A549 treated with CORT108297 at 1 μM for 4 hours (cell line): ENCODE results near the gene RFPL4A. TPM values are rescaled to one million over a fixed set of nuclear protein-coding genes. Genes with fewer than 3 reads are reported as not detected.

Experiments
- total RNA-seq: library from RNA; stranded (reverse); fragments of 200-300 nt; extraction: Qiagen RNA extraction; gene quantifications from 5 replicates; pipeline ENCODE4 v1.2.3, GENCODE V29; 2022

RFPL4A gene
- 0.31 to 0.54 TPM (median 0.45 TPM) in 5 replicates for total RNA-seq

DNA sequence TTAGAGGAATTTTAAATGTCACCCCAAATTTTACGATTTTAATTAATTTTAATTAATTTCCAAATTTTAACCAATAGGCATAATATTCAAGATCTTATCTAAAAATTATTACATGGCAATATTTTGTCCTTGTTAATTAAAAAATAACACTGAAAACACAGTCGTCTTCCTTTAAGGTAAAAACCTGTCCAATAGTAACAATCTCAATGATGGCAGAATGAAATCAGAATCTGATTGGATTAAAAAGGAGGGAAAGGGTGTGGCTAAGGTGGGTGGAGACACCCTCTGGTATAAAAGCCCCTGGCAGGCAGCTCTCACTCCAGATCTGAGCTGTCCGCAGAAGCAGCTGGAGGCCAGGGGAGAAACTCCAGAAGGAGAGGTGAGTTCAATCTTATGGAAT lies at the start of gene RFPL4A:
Gene RFPL4A, plus strand, starts transcription at position 301 of the 400 bp plus-strand sequence. CDS start 2,704 bp downstream, outside the sequence.

DNA sequence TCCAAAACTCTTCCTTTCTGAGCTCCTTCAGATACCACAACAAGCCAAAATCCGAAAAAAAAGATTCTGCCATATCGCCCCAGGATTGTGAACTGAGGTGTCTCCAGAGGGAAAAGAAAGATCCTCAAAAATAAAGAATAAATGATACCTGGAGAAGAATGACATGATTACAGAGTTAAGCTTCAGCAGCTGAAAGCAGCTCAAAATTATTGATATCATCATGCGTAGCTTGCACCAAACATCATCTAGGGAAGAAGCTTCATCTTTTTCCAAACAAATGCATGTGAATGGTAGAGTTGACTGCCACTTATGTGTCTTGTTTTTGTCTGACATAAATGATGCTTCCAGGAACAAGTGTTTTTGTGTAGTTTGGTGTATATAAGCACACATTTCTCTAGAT lies 20.6 kb upstream of the RFPL4A start, which contains the start of gene NLRP9:
Gene NLRP9, minus strand, starts transcription at position 101 of the 400 bp plus-strand sequence. Its CDS starts 28 bp downstream, at position 73.

DNA sequence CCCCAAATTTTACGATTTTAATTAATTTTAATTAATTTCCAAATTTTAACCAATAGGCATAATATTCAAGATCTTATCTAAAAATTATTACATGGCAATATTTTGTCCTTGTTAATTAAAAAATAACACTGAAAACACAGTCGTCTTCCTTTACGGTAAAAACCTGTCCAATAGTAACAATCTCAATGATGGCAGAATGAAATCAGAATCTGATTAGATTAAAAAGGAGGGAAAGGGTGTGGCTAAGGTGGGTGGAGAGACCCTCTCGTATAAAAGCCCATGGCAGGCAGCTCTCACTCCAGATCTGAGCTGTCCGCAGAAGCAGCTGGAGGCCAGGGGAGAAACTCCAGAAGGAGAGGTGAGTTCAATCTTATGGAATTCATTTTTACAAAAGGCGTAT lies 9.9 kb downstream of the RFPL4A start, which contains the start of gene RFPL4AL1:
Gene RFPL4AL1, plus strand, starts transcription at position 301 of the 400 bp plus-strand sequence. CDS start 2,687 bp downstream, outside the sequence.

Other genes starting within 250 kb of the RFPL4A start
- gene SBK2, start 222.0 kb upstream of the RFPL4A start, total RNA-seq = 1.6 to 2.8 TPM (median 2.3 TPM) in 5 replicates
- 1.7 to 2.0 TPM (median 1.9 TPM) in 5 replicates for gene SBK3, start 213.6 kb upstream of the RFPL4A start, total RNA-seq
- 15.7 to 31.2 TPM (median 28.5 TPM) in 5 replicates for gene ZNF579, start 178.2 kb upstream of the RFPL4A start, total RNA-seq
- gene FIZ1, start 159.6 kb upstream of the RFPL4A start, total RNA-seq = 17.6 to 24.7 TPM (median 24.3 TPM) in 5 replicates
- 13.4 to 21.2 TPM (median 20.6 TPM) in 5 replicates for gene ZNF524, start 158.8 kb upstream of the RFPL4A start, total RNA-seq
- 7.3 to 13.8 TPM (median 12.5 TPM) in 5 replicates for gene ZNF865, start 153.4 kb upstream of the RFPL4A start, total RNA-seq
- gene ZNF784, start 134.5 kb upstream of the RFPL4A start, total RNA-seq = 5.6 to 6.2 TPM (median 5.8 TPM) in 5 replicates
- 29.4 to 56.4 TPM (median 50.5 TPM) in 5 replicates for gene ZNF580, start 118.1 kb upstream of the RFPL4A start, total RNA-seq
- 36.6 to 52.1 TPM (median 49.2 TPM) in 5 replicates for gene ZNF581, start 115.4 kb upstream of the RFPL4A start, total RNA-seq
- 14.1 to 20.4 TPM (median 19.1 TPM) in 5 replicates for gene CCDC106, start 110.9 kb upstream of the RFPL4A start, total RNA-seq
- gene U2AF2, start 104.1 kb upstream of the RFPL4A start, total RNA-seq = 264 to 319 TPM (median 303 TPM) in 5 replicates
- gene EPN1, start 83.9 kb upstream of the RFPL4A start, total RNA-seq = 135 to 220 TPM (median 215 TPM) in 5 replicates
- not detected in 5 replicates for gene NLRP9, start 20.7 kb upstream of the RFPL4A start, total RNA-seq
- gene RFPL4AL1, start 10.0 kb downstream of the RFPL4A start, total RNA-seq = 0.28 TPM in 1 of 5 replicates, not detected in the others
- gene NLRP11, start 72.9 kb downstream of the RFPL4A start, total RNA-seq = 0.05 to 0.08 TPM (median 0.06 TPM) in 4 of 5 replicates, not detected in the other
- not detected in 5 replicates for gene NLRP4, start 77.4 kb downstream of the RFPL4A start, total RNA-seq
- gene NLRP13, start 173.2 kb downstream of the RFPL4A start, total RNA-seq = 0.02 TPM in 1 of 5 replicates, not detected in the others
- not detected in 5 replicates for gene NLRP8, start 188.7 kb downstream of the RFPL4A start, total RNA-seq
- gene NLRP5, start 227.7 kb downstream of the RFPL4A start, total RNA-seq = not detected in 5 replicates